Fibroblast of lung (primary cell): ENCODE measurements around the gene TP73.

Experiments
- CTCF ChIP-seq, 2 donors: IDR thresholded peaks in 1 of 2; conservative IDR thresholded peaks in 1 of 2; 1 replicate in 1 of 2; 2 replicates in 1 of 2; pipeline ENCODE4 v1.5.1; 2011 to 2012; ENCODE audit warnings: low read length in 2 of 2, control low read depth in 1 of 2, inconsistent platforms in 1 of 2, low read depth in 1 of 2, mild to moderate bottlenecking in 1 of 2
- EZH2 ChIP-seq: IDR thresholded peaks from 2 replicates; pipeline ENCODE4 v1.5.1; 2012; ENCODE audit warnings: low read length, control low read depth, mild to moderate bottlenecking; ENCODE audit errors: missing control alignments

GRCh38 chr1:3653286-3653618 lies 936 bp downstream of the TP73 start:
- no peak for TF ChIP-seq CTCF (conservative IDR thresholded peaks at IDR 0.05 in 1 of 2, IDR thresholded peaks at IDR 0.05 in 1 of 2; ENCODE audit: low read depth in 1 of 2, low read length in 2 of 2)
- no peak for TF ChIP-seq EZH2
